Measurements from ENCODE around the gene DIRAS1. TPM values are rescaled to one million over a fixed set of nuclear protein-coding genes. Genes with fewer than 3 reads are reported as not detected.

Gene DIRAS1
- total RNA-seq, 1 experiment from 2014 or later: 33.7 TPM

DNA sequence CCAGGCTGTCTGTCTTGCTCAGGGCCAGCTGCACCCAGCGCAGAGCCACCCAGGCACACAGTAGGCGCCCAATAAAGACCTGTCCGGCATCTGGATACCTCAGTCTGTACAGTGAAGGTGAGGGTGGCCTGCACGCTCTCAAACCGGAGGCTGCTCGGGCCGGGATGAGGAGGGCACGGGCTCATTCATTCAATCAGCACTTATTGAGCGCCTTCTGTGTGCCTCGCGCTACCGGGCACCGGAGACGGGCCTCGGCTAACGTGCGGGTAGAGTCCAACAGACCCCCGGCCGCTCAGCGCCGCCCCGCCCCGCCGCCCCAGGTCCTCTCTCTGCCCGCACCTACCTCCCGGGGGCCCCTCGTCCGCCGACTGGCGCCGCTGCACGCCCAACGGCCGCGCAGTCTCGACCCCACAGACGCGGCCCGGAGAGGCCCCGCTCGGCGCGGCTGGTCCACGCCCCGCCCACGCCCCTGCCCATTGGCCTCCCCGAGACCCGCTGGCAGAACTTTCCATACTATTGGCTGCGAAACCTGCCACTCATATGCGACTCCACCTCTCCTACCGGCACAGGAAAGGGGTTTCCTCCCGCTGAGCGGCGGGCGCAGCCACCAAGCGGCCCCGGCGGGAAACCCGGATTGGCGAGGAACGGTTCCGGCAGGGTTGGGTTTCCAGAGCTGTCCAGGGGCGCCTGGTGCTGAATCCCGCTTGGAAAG is 18.6 kb upstream of the DIRAS1 start, which contains the start of gene SLC39A3 (continued):
- no peak; the same call in 1 of the 2 replicates for TF ChIP-seq ELF1 (IDR thresholded peaks at IDR 0.05; ENCODE audit: borderline replicate concordance, low read depth)
- TF ChIP-seq EGR1 (IDR thresholded peaks at IDR 0.05; ENCODE audit: low read depth): peak; percentile 72
- TF ChIP-seq RAD21 (IDR thresholded peaks at IDR 0.05; ENCODE audit: low read depth): no peak
- no peak; the same call in 1 of the 2 replicates for TF ChIP-seq SRF (IDR thresholded peaks at IDR 0.05; ENCODE audit: low read depth)
- no peak for TF ChIP-seq POLR2A (IDR thresholded peaks at IDR 0.05; ENCODE audit: borderline replicate concordance, extremely low read depth, insufficient read depth, insufficient read length)

DNA sequence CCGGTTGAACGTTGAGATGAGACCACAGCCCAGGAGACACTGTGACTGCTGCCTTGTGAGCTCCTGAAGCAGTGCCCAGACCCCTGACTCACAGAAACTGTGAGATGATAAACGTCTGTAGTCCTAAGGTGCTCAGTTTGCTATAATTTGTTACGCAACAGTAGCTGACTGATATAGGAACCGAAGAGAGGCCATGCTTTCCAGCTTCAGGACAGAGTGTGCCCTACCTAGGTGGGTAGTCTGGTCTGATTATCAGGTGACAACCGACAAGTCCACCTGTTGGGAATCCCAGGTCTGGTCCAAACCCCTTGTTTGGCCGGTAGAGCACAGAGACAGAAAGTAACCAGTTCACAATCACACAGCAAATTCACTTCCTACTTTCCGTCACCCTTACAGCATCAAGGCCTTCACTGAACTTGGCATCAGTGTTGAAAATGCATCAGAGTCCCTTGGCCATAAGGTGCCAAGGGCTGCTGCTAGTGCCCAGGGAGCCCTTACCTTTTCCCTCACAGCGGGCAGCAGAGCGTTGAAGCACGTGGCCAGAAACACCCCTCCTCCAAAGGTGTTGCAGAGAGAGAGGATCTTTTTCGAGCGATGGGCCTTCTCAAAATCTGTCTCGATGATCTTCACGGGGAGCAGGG is 15.5 kb upstream of the DIRAS1 start:
- Histone ChIP-seq H3K79me2 (ENCODE audit: insufficient read depth, low read length) (peaks cover 21% of the 10 kb centered on the region), H3K9me3 (ENCODE audit: control insufficient read depth in 1 of 2, insufficient read depth in 1 of 2, low read depth in 1 of 2, low read length in 2 of 2) (peaks cover 0 to 6% of the 10 kb centered on the region in 2 experiments; a peak in 1 of 4 replicates), H3K4me1 (ENCODE audit: control insufficient read depth in 1 of 2, insufficient read depth in 2 of 2, low read length in 2 of 2) (peaks cover 0 to 3% of the 10 kb centered on the region in 2 experiments; a peak in 1 of 4 replicates), H4K20me1 (ENCODE audit: insufficient read depth) (no peaks in the 10 kb centered on the region), H3K9ac (ENCODE audit: low read length) (no peak overlapping the region), H2AFZ (ENCODE audit: low read depth, low read length, poor library complexity, severe bottlenecking) (no peak overlapping the region), H3K27me3 (ENCODE audit: insufficient read depth, low read length) (no peaks in the 10 kb centered on the region), H3K9me2 (ENCODE audit: insufficient read depth) (no peaks in the 10 kb centered on the region), H3K4me3 (replicated peaks in 1 of 2; ENCODE audit: low read depth in 1 of 2, low read length in 2 of 2) (no peak overlapping the region), H3K27ac (ENCODE audit: low read depth, low read length) (no peak overlapping the region), H3K36me3 (ENCODE audit: control insufficient read depth in 1 of 2, insufficient read depth in 2 of 2, low read length in 2 of 2) (peaks cover 3 to 17% of the 10 kb centered on the region in 2 experiments), H3K4me2 (ENCODE audit: low read length) (no peak overlapping the region)
- no peak for TF ChIP-seq CEBPB (IDR thresholded peaks at IDR 0.05; ENCODE audit: low read depth)
- intact Hi-C loops (cut with micrococcal nuclease): no loop called here
- TSS peak; percentile 11 for BruUV-seq (replicated peaks)
- ChIA-PET RAD21 (ENCODE audit: low non-redundant PET in 1 of 2, low total read pairs in 2 of 2, uncharacterized antibody in 2 of 2, unreplicated experiment in 2 of 2) (no interaction called here), POLR2A (no interaction called here), CTCF (no interaction called here)
- no peak for DNase-seq (ENCODE audit: low read depth, low spot score)
- no peak for ATAC-seq

DNA sequence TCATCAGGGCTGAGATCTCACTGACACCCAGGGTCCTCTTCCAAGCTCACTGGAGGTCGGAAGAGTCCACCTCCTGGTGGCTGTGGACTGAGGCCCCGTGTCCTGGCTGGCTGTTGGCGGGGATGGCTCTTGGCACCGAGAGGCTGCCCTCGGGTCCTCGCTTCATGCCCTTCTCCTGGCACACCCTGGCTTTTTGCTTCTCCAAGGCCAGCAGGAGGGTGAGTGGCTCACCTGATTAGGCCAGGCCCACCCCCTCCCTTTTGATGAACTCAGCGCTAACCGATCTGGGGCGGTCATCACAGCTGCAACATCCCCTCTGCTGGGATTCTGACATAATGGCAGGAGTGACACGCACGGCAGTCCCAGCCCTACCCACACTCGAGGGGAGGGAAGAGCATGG is 14.2 kb upstream of the DIRAS1 start:
- ChIA-PET POLR2A (no interaction called here), RAD21 (ENCODE audit: low non-redundant PET in 1 of 2, low total read pairs in 2 of 2, uncharacterized antibody in 2 of 2, unreplicated experiment in 2 of 2) (no interaction called here), CTCF (no interaction called here)
- H3K4me2 ChIP-seq (ENCODE audit: low read length): no peak overlapping the region
- no peak overlapping the region for H3K27ac ChIP-seq (ENCODE audit: low read depth, low read length)
- H3K9me2 ChIP-seq (ENCODE audit: insufficient read depth): no peaks in the 10 kb centered on the region
- peaks cover 0 to 6% of the 10 kb centered on the region in 2 experiments; a peak in 1 of 4 replicates for H3K9me3 ChIP-seq (ENCODE audit: control insufficient read depth in 1 of 2, insufficient read depth in 1 of 2, low read depth in 1 of 2, low read length in 2 of 2)
- peaks cover 3 to 17% of the 10 kb centered on the region in 2 experiments for H3K36me3 ChIP-seq (ENCODE audit: control insufficient read depth in 1 of 2, insufficient read depth in 2 of 2, low read length in 2 of 2)
- no peaks in the 10 kb centered on the region for H4K20me1 ChIP-seq (ENCODE audit: insufficient read depth)
- no peak for DNase-seq (ENCODE audit: low read depth, low spot score)
- peaks cover 21% of the 10 kb centered on the region for H3K79me2 ChIP-seq (ENCODE audit: insufficient read depth, low read length)
- ATAC-seq: no peak
- no peaks in the 10 kb centered on the region for H3K27me3 ChIP-seq (ENCODE audit: insufficient read depth, low read length)
- BruUV-seq (replicated peaks): no TSS peak
- no peak overlapping the region for H3K4me3 ChIP-seq (replicated peaks in 1 of 2; ENCODE audit: low read depth in 1 of 2, low read length in 2 of 2)
- H3K9ac ChIP-seq (ENCODE audit: low read length): no peak overlapping the region
- intact Hi-C loops (cut with micrococcal nuclease): no loop called here
- peaks cover 0 to 3% of the 10 kb centered on the region in 2 experiments; a peak in 1 of 4 replicates for H3K4me1 ChIP-seq (ENCODE audit: control insufficient read depth in 1 of 2, insufficient read depth in 2 of 2, low read length in 2 of 2)
- H2AFZ ChIP-seq (ENCODE audit: low read depth, low read length, poor library complexity, severe bottlenecking): no peak overlapping the region
- TF ChIP-seq, protein P1, sequence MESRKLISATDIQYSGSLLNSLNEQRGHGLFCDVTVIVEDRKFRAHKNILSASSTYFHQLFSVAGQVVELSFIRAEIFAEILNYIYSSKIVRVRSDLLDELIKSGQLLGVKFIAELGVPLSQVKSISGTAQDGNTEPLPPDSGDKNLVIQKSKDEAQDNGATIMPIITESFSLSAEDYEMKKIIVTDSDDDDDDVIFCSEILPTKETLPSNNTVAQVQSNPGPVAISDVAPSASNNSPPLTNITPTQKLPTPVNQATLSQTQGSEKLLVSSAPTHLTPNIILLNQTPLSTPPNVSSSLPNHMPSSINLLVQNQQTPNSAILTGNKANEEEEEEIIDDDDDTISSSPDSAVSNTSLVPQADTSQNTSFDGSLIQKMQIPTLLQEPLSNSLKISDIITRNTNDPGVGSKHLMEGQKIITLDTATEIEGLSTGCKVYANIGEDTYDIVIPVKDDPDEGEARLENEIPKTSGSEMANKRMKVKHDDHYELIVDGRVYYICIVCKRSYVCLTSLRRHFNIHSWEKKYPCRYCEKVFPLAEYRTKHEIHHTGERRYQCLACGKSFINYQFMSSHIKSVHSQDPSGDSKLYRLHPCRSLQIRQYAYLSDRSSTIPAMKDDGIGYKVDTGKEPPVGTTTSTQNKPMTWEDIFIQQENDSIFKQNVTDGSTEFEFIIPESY (IDR thresholded peaks at IDR 0.05; ENCODE audit: extremely low read depth, insufficient replicate concordance, low read length): no peak
- TF ChIP-seq, protein P2, sequence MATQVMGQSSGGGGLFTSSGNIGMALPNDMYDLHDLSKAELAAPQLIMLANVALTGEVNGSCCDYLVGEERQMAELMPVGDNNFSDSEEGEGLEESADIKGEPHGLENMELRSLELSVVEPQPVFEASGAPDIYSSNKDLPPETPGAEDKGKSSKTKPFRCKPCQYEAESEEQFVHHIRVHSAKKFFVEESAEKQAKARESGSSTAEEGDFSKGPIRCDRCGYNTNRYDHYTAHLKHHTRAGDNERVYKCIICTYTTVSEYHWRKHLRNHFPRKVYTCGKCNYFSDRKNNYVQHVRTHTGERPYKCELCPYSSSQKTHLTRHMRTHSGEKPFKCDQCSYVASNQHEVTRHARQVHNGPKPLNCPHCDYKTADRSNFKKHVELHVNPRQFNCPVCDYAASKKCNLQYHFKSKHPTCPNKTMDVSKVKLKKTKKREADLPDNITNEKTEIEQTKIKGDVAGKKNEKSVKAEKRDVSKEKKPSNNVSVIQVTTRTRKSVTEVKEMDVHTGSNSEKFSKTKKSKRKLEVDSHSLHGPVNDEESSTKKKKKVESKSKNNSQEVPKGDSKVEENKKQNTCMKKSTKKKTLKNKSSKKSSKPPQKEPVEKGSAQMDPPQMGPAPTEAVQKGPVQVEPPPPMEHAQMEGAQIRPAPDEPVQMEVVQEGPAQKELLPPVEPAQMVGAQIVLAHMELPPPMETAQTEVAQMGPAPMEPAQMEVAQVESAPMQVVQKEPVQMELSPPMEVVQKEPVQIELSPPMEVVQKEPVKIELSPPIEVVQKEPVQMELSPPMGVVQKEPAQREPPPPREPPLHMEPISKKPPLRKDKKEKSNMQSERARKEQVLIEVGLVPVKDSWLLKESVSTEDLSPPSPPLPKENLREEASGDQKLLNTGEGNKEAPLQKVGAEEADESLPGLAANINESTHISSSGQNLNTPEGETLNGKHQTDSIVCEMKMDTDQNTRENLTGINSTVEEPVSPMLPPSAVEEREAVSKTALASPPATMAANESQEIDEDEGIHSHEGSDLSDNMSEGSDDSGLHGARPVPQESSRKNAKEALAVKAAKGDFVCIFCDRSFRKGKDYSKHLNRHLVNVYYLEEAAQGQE (IDR thresholded peaks at IDR 0.05; ENCODE audit: low read depth): no peak
- TF ChIP-seq CBX3 (IDR thresholded peaks at IDR 0.05; ENCODE audit: low read depth): no peak
- TF ChIP-seq SIN3A (IDR thresholded peaks at IDR 0.05; ENCODE audit: low read depth): no peak
- TF ChIP-seq TCF7L2 (IDR thresholded peaks at IDR 0.05; ENCODE audit: borderline replicate concordance, extremely low read depth, insufficient read depth, insufficient read length): no peak
- no peak for TF ChIP-seq CEBPB (IDR thresholded peaks at IDR 0.05; ENCODE audit: low read depth)
- no peak for TF ChIP-seq POLR2AphosphoS5 (IDR thresholded peaks at IDR 0.05; ENCODE audit: low read depth, low read length)
